SJSA1 (cell line): ENCODE results near the gene DERL3. TPM values are rescaled to one million over a fixed set of nuclear protein-coding genes. Genes with fewer than 3 reads are reported as not detected.
"Not testable (repeated sequence)": the region's sequence is repeated elsewhere in the genome, so short reads cannot be mapped to it uniquely, and the experiment has no call there.

ENCODE experiments used
- DNase-seq, 2 experiments: peaks; one replicate each; pipeline ENCODE4 v3.0.0-alpha.2; 2015 to 2020; ENCODE audit warnings: low spot score in 2 of 2, low read depth in 1 of 2
- H3K27ac ChIP-seq: fragments of 250-450 bp; sonication (Bioruptor Pico); 2 replicates; pipeline ENCODE4 v1.5.1; 2020; ENCODE audit warnings: mild to moderate bottlenecking, moderate library complexity
- H3K27me3 ChIP-seq: fragments of 250-450 bp; sonication (Bioruptor Pico); replicated peaks from 2 replicates; pipeline ENCODE4 v1.5.1; 2020; ENCODE audit warnings: mild to moderate bottlenecking, moderate library complexity
- H3K36me3 ChIP-seq: fragments of 250-450 bp; sonication (Bioruptor Pico); 2 replicates; pipeline ENCODE4 v1.5.1; 2020; ENCODE audit warnings: mild to moderate bottlenecking
- H3K4me1 ChIP-seq: fragments of 250-450 bp; sonication (Bioruptor Pico); replicated peaks from 2 replicates; pipeline ENCODE4 v1.6.1; 2021; ENCODE audit warnings: mild to moderate bottlenecking
- H3K4me3 ChIP-seq: fragments of 250-450 bp; sonication (Bioruptor Pico); 2 replicates; pipeline ENCODE4 v1.5.1; 2020; ENCODE audit warnings: mild to moderate bottlenecking
- H3K9me3 ChIP-seq: fragments of 250-450 bp; sonication (Bioruptor Pico); replicated peaks from 2 replicates; pipeline ENCODE4 v1.5.1; 2020; ENCODE audit warnings: mild to moderate bottlenecking
- total RNA-seq: library from RNA; depleted of rRNA; stranded (reverse); fragments of >200 nt; shearing (Covaris generic); gene quantifications from 2 replicates; pipeline ENCODE4 v1.2.3, GENCODE V29; 2014; rRNA removed

The DERL3 gene
- total RNA-seq, result not detected in 2 replicates

GRCh38 chr22:23838681-23839468 lies at the start of gene DERL3:
DERL3 (minus strand) TSS chr22:23839006; CDS start chr22:23838987, 19 bp downstream.
- H3K4me1 ChIP-seq, result no peaks in the 10 kb centered on the region
- H3K27me3 ChIP-seq, result no peaks in the 10 kb centered on the region
- no peaks in the 10 kb centered on the region; the same call in 1 of the 2 replicates for H3K9me3 ChIP-seq
- H3K27ac ChIP-seq, result no peak within 1 kb of the TSS
- H3K4me3 ChIP-seq, result no peak within 1 kb of the TSS
- H3K36me3 ChIP-seq, result peaks cover 40% of the 10 kb centered on the region
- DNase-seq, result no peak

DNA sequence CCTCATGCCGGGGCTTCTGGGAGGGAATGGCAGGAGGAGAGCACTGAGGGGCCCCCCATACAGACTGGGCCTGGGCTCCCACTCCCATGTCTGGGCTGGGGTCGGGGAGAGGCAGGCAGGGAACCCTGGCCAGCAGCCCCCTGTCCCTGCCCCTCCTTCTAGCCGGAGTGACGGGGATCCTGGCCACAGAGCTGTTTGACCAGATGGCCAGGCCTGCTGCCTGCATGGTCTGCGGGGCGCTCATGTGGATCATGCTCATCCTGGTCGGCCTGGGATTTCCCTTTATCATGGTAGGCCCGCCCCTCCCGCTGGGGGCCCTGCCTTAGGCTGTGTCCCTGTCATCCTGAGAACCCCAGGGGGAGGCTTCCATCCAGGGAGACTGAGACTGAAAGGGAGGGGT lies 45.3 kb upstream of the DERL3 start:
- H3K4me1 ChIP-seq, result peaks cover 16% of the 10 kb centered on the region
- no peaks in the 10 kb centered on the region for H3K36me3 ChIP-seq
- no peak overlapping the region for H3K27ac ChIP-seq
- no peak overlapping the region for H3K4me3 ChIP-seq
- no peak for DNase-seq
- no peaks in the 10 kb centered on the region; the same call in 1 of the 2 replicates for H3K9me3 ChIP-seq
- no peaks in the 10 kb centered on the region for H3K27me3 ChIP-seq

GRCh38 chr22:23883658-23884057 lies 44.9 kb upstream of the DERL3 start:
- Histone ChIP-seq H3K27ac (no peak overlapping the region), H3K4me3 (no peak overlapping the region), H3K4me1 (peaks cover 11% of the 10 kb centered on the region), H3K36me3 (no peaks in the 10 kb centered on the region), H3K27me3 (no peaks in the 10 kb centered on the region), H3K9me3 (no peaks in the 10 kb centered on the region; the same call in 1 of the 2 replicates)
- DNase-seq, result no peak

DNA sequence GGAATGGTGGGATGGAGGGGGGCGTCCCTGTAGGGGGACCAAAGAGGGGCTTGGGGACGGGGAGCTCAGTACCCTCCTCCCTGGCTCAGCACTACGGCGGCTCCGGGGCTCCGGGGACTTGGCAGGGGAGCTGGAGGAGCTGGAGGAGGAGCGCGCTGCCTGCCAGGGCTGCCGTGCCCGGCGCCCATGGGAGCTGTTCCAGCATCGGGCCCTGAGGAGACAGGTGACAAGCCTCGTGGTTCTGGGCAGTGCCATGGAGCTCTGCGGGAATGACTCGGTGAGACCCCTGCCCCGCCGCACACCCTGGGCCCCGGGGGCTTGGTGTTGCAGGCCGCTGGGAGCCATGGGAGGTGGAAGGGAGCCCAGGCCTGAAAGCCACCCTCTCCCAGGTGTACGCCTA lies 43.6 kb upstream of the DERL3 start:
- Histone ChIP-seq H3K27ac (no peak overlapping the region), H3K27me3 (no peaks in the 10 kb centered on the region), H3K4me3 (no peak overlapping the region), H3K9me3 (no peaks in the 10 kb centered on the region; the same call in 1 of the 2 replicates), H3K4me1 (no peaks in the 10 kb centered on the region), H3K36me3 (no peaks in the 10 kb centered on the region)
- DNase-seq, result no peak

DNA sequence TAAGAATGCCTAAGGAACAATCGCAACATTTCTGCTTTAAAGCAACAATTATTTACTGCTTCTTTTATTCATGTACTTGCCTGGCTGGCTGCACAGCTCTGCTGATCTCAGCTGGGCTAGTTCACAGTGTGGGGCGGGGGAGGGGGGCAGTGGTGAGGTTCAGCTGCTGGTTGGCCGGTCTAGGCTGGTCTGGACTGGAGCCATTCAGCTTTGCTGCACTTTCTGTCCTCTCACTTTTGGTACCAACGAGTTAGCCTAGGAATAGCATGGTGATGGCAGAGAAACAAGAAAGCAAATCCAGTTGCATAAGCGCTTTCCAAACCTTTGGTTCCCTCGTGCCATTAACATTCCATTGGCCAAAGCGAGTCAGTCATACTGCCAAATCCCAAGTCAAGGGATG lies 39.4 kb upstream of the DERL3 start:
- Histone ChIP-seq H3K4me3 (no peak overlapping the region), H3K4me1 (no peaks in the 10 kb centered on the region), H3K27ac (no peak overlapping the region), H3K9me3 (no peaks in the 10 kb centered on the region; the same call in 1 of the 2 replicates), H3K36me3 (no peaks in the 10 kb centered on the region), H3K27me3 (no peaks in the 10 kb centered on the region)
- no peak for DNase-seq

GRCh38 chr22:23877566-23877965 lies 38.8 kb upstream of the DERL3 start:
- H3K27me3 ChIP-seq, result no peaks in the 10 kb centered on the region
- H3K27ac ChIP-seq, result no peak overlapping the region
- H3K36me3 ChIP-seq, result no peaks in the 10 kb centered on the region
- DNase-seq, result no peak
- H3K4me1 ChIP-seq, result no peaks in the 10 kb centered on the region
- H3K9me3 ChIP-seq, result no peaks in the 10 kb centered on the region; the same call in 1 of the 2 replicates
- H3K4me3 ChIP-seq, result no peak overlapping the region

DNA sequence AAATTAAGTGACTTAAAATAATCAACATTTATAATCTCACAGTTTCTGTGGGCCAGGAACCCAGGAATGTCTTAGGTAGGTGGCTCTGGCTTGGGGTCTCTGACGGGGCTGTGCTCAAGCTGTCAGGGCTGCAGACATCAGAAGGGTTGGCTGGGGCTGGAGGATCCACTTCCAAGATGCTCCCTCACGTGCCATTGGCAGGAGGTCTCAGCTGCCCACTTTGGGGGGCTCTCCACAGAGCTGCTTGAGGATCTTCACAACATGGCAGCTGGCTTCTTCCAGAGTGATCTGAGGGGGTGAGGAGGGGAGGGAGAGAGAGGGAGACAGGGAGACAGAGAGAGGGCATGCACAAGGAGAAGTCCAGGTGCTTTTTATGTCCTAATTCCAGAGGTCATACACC lies 37.0 kb upstream of the DERL3 start:
- H3K9me3 ChIP-seq, result no peaks in the 10 kb centered on the region; the same call in 1 of the 2 replicates
- H3K27me3 ChIP-seq, result no peaks in the 10 kb centered on the region
- H3K4me3 ChIP-seq, result no peak overlapping the region

GRCh38 chr22:23874871-23875270 lies 36.1 kb upstream of the DERL3 start:
- Histone ChIP-seq H3K36me3 (no peaks in the 10 kb centered on the region), H3K9me3 (no peaks in the 10 kb centered on the region), H3K4me3 (no peak overlapping the region), H3K27ac (no peak overlapping the region), H3K27me3 (no peaks in the 10 kb centered on the region), H3K4me1 (no peaks in the 10 kb centered on the region)
- DNase-seq, result no peak

More for the DNA sequence above, 37.0 kb upstream of the DERL3 start:
- Histone ChIP-seq H3K27ac (no peak overlapping the region), H3K4me1 (no peaks in the 10 kb centered on the region), H3K36me3 (no peaks in the 10 kb centered on the region)
- no peak for DNase-seq

GRCh38 chr22:23868580-23868979 lies 29.8 kb upstream of the DERL3 start:
- Histone ChIP-seq H3K9me3 (no peaks in the 10 kb centered on the region), H3K27me3 (no peaks in the 10 kb centered on the region), H3K36me3 (no peaks in the 10 kb centered on the region), H3K4me1 (no peaks in the 10 kb centered on the region), H3K4me3 (no peak overlapping the region), H3K27ac (no peak overlapping the region)
- DNase-seq, result no peak

DNA sequence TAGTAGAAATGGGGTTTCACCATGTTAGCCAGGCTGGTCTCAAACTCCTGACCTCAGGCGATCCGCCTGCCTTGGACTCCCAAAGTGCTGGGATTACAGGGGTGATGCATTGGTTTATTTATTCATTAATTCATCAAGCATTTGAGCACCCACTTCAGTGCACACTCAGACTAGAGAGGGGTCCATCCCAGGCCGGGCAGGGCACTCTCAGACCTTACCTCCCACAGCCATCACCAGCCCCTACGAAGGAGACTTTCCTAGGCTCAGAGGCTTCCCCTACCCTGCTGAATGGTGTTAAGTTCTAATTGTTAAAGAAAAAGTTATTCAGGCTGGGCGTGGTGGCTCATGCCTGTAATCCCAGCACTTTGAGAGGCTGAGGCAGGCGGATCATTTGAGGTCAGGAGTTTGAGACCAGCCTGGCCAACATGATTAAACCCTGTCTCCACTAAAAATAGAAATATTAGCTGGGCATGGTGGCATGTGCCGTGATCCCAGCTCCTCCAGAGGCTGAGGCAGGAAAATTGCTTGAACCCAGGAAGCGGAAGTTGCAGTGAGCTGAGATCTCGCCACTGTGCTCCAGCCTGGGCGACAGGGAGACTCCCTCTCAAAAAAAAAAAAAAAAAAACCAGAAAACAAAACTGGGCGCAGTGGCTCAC lies 25.8 kb upstream of the DERL3 start:
- H3K27me3 ChIP-seq, H3K9me3 ChIP-seq, H3K4me1 ChIP-seq, H3K4me3 ChIP-seq, H3K36me3 ChIP-seq, DNase-seq, H3K27ac ChIP-seq: not testable (repeated sequence)

DNA sequence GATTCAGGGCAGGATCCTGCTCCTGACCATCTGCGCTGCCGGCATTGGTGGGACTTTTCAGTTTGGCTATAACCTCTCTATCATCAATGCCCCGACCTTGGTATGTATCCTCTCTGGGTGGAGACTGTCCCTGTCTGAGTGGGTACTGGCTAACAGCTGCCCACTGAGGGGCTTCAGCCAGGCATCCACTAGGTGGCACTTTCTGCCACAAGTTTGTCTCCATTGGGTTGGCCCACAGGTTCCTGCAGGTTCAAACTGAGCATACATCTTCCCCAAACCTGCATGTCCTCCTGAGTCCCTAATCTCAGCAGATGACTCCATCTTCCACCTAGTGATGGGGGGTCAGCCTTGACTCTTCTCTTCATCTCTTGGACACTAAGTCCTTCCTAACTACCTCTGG lies 23.3 kb upstream of the DERL3 start:
- peaks cover 9% of the 10 kb centered on the region for H3K4me1 ChIP-seq
- H3K4me3 ChIP-seq, result no peak overlapping the region
- peak in 1 of 2 experiments; percentile 33 for DNase-seq
- no peak overlapping the region for H3K27ac ChIP-seq
- H3K9me3 ChIP-seq, result no peaks in the 10 kb centered on the region
- H3K27me3 ChIP-seq, result no peaks in the 10 kb centered on the region
- no peaks in the 10 kb centered on the region for H3K36me3 ChIP-seq

DNA sequence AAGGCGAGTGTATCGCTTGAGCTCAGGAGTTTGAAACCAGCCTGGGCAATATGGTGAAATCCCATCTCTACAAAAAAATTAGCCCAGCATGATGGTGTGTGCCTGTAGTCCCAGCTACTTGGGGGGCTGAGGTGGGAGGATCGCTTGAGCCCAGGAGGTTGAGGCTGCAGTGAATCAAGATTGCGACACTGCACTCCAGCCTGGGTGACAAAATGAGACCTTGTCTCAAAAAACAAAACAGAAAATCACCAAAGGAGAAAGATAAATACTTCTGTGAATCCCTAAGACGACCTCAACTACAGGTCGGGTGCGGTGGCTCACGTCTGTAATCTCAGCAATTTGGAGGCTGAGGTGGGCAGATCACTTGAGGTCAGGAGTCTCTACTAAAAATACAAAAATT lies 21.4 kb upstream of the DERL3 start:
- not testable (repeated sequence) for H3K27ac ChIP-seq, DNase-seq, H3K36me3 ChIP-seq, H3K27me3 ChIP-seq, H3K4me3 ChIP-seq, H3K9me3 ChIP-seq
- H3K4me1 ChIP-seq, result peaks cover 11% of the 10 kb centered on the region

DNA sequence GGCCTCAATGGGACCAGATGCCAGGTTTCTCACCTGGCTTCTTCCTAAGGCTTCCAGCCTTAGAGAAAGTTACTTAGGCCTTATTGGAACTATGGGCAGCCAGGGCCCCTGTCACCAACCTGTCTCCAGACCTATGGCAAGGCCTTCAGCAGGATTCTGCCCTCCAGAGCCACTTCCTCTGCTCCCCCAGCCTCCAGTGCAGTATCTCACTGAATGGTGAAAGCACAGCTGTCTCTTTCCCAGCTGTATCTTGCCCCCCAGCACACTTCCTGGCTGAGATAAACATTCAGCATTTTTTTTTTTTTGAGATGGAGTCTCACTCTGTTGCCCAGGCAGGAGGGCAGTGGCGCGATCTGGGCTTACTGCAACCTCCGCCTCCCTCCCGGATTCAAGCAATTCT lies 20.4 kb upstream of the DERL3 start:
- no peak for DNase-seq
- no peak overlapping the region for H3K4me3 ChIP-seq

GRCh38 chr22:23858484-23858815 lies 19.6 kb upstream of the DERL3 start:
- Histone ChIP-seq H3K36me3 (no peaks in the 10 kb centered on the region), H3K4me1 (peaks cover 11% of the 10 kb centered on the region), H3K27me3 (no peaks in the 10 kb centered on the region), H3K27ac (no peak overlapping the region), H3K4me3 (no peak overlapping the region), H3K9me3 (no peaks in the 10 kb centered on the region)
- DNase-seq, result no peak

More for the DNA sequence above, 20.4 kb upstream of the DERL3 start:
- no peak overlapping the region for H3K27ac ChIP-seq
- no peaks in the 10 kb centered on the region for H3K36me3 ChIP-seq
- H3K9me3 ChIP-seq, result no peaks in the 10 kb centered on the region
- H3K27me3 ChIP-seq, result no peaks in the 10 kb centered on the region
- peaks cover 11% of the 10 kb centered on the region for H3K4me1 ChIP-seq
